HepG2 (cell line): Measurements from ENCODE around the gene RNPEPL1.

Source experiments
- CBFB ChIP-seq: sonication (generic); formaldehyde crosslinking; IDR thresholded peaks from 2 replicates; pipeline ENCODE4 v1.4.0; 2020; ENCODE audit warnings: missing genetic modification reagents
- ETV6 ChIP-seq: sonication (generic); formaldehyde crosslinking; conservative IDR thresholded peaks from 2 replicates; pipeline ENCODE4 v1.4.0; 2020; ENCODE audit warnings: missing genetic modification reagents
- GPBP1L1 ChIP-seq: sonication (generic); formaldehyde crosslinking; IDR thresholded peaks from 2 replicates; pipeline ENCODE4 v1.5.0; 2020; ENCODE audit warnings: mild to moderate bottlenecking, missing genetic modification reagents
- SETDB1 ChIP-seq: sonication (generic); formaldehyde crosslinking; IDR thresholded peaks from 2 replicates; pipeline ENCODE4 v1.5.1; 2020; ENCODE audit warnings: missing genetic modification reagents, mild to moderate bottlenecking, borderline replicate concordance
- ZMAT3 ChIP-seq: sonication (generic); formaldehyde crosslinking; conservative IDR thresholded peaks from 2 replicates; pipeline ENCODE4 v1.7.0; 2021; ENCODE audit warnings: missing genetic modification reagents
- ZNF329 ChIP-seq: sonication (generic); formaldehyde crosslinking; IDR thresholded peaks from 2 replicates; pipeline ENCODE4 v1.9.0; 2021; ENCODE audit warnings: low read depth, mild to moderate bottlenecking, missing genetic modification reagents
- ZNF768 ChIP-seq: sonication (generic); formaldehyde crosslinking; IDR thresholded peaks from 2 replicates; pipeline ENCODE4 v1.4.0; 2020; ENCODE audit warnings: missing genetic modification reagents
- TF ChIP-seq, protein P1 (sequence below): sonication (generic); formaldehyde crosslinking; conservative IDR thresholded peaks from 2 replicates; pipeline ENCODE4 v1.4.0; 2020; ENCODE audit warnings: missing genetic modification reagents
- TF ChIP-seq, protein P2 (sequence below): sonication (generic); formaldehyde crosslinking; IDR thresholded peaks from 2 replicates; pipeline ENCODE4 v1.4.0; 2020; ENCODE audit warnings: low read depth, missing genetic modification reagents

- TF ChIP-seq, protein P1, sequence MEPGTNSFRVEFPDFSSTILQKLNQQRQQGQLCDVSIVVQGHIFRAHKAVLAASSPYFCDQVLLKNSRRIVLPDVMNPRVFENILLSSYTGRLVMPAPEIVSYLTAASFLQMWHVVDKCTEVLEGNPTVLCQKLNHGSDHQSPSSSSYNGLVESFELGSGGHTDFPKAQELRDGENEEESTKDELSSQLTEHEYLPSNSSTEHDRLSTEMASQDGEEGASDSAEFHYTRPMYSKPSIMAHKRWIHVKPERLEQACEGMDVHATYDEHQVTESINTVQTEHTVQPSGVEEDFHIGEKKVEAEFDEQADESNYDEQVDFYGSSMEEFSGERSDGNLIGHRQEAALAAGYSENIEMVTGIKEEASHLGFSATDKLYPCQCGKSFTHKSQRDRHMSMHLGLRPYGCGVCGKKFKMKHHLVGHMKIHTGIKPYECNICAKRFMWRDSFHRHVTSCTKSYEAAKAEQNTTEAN (CRISPR knock-in tag): no peak
- TF ChIP-seq CBFB (no peak), SETDB1 (CRISPR knock-in tag) (no peak), ZMAT3 (CRISPR knock-in tag) (no peak), GPBP1L1 (CRISPR knock-in tag) (no peak), ZNF768 (CRISPR knock-in tag) (no peak), ETV6 (CRISPR knock-in tag) (no peak), ZNF329 (no peak)
- TF ChIP-seq, protein P2, sequence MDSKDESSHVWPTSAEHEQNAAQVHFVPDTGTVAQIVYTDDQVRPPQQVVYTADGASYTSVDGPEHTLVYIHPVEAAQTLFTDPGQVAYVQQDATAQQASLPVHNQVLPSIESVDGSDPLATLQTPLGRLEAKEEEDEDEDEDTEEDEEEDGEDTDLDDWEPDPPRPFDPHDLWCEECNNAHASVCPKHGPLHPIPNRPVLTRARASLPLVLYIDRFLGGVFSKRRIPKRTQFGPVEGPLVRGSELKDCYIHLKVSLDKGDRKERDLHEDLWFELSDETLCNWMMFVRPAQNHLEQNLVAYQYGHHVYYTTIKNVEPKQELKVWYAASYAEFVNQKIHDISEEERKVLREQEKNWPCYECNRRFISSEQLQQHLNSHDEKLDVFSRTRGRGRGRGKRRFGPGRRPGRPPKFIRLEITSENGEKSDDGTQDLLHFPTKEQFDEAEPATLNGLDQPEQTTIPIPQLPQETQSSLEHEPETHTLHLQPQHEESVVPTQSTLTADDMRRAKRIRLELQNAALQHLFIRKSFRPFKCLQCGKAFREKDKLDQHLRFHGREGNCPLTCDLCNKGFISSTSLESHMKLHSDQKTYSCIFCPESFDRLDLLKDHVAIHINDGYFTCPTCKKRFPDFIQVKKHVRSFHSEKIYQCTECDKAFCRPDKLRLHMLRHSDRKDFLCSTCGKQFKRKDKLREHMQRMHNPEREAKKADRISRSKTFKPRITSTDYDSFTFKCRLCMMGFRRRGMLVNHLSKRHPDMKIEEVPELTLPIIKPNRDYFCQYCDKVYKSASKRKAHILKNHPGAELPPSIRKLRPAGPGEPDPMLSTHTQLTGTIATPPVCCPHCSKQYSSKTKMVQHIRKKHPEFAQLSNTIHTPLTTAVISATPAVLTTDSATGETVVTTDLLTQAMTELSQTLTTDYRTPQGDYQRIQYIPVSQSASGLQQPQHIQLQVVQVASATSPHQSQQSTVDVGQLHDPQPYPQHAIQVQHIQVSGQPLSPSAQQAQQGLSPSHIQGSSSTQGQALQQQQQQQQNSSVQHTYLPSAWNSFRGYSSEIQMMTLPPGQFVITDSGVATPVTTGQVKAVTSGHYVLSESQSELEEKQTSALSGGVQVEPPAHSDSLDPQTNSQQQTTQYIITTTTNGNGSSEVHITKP (CRISPR knock-in tag): no peak
Observed at GRCh38 chr2:240624011-240624949, 56.0 kb downstream of the RNPEPL1 start.
